Naive B cell (primary cell): Measurements from ENCODE around the gene FBN2. TPM values are rescaled to one million over a fixed set of nuclear protein-coding genes. Genes with fewer than 3 reads are reported as not detected.

Experiments used
- ATAC-seq, 2 donors: fragments of 150-1000 bp; cut with Tn5 transposase; 2 replicates each; pipeline ENCODE4 v1.10.0; 2021; ENCODE audit warnings: low read depth in 2 of 2, mild to moderate bottlenecking in 2 of 2, moderate library complexity in 2 of 2
- DNase-seq: peaks from one replicate; pipeline ENCODE4 v3.0.0; 2022
- H3K27ac Mint-ChIP-seq, 6 donors: one replicate each; pipeline ENCODE4 v1.8.0; 2020 to 2022; ENCODE audit warnings: mild to moderate bottlenecking in 6 of 6, mixed read lengths in 6 of 6, moderate library complexity in 5 of 6, inconsistent platforms in 2 of 6
- H3K27me3 Mint-ChIP-seq, 3 donors: one replicate each; pipeline ENCODE4 v1.8.0; 2021 to 2022; ENCODE audit warnings: mixed read lengths in 3 of 3, mild to moderate bottlenecking in 1 of 3
- H3K36me3 Mint-ChIP-seq, 2 donors: one replicate each; pipeline ENCODE4 v1.8.0; 2020 to 2022; ENCODE audit warnings: mixed read lengths in 2 of 2, inconsistent platforms in 1 of 2, mild to moderate bottlenecking in 1 of 2
- H3K4me1 Mint-ChIP-seq, 3 donors: one replicate each; pipeline ENCODE4 v1.8.0; 2020 to 2022; ENCODE audit warnings: mixed read lengths in 3 of 3, inconsistent platforms in 1 of 3, mild to moderate bottlenecking in 1 of 3, moderate library complexity in 1 of 3
- H3K4me3 Mint-ChIP-seq, 8 donors: one replicate each; pipeline ENCODE4 v1.8.0; 2020 to 2022; ENCODE audit warnings: mild to moderate bottlenecking in 8 of 8, mixed read lengths in 8 of 8, moderate library complexity in 8 of 8, inconsistent platforms in 2 of 8
- H3K9me3 Mint-ChIP-seq, 7 donors: one replicate each; pipeline ENCODE4 v1.8.0; 2020 to 2022; ENCODE audit warnings: mixed read lengths in 7 of 7, mild to moderate bottlenecking in 5 of 7, inconsistent platforms in 2 of 7, moderate library complexity in 1 of 7
- polyA plus RNA-seq, 6 donors: library from polyadenylated mRNA; unstranded; fragments of 300-500 nt; fragmentation: Illumina TruSeq; gene quantifications; one replicate each; pipeline ENCODE4 v1.2.3, GENCODE V29; 2021; ENCODE audit warnings: low read depth in 6 of 6

The FBN2 gene
- polyA plus RNA-seq, 6 donors from 2014 or later = 0.13 TPM; not detected in 5

DNA sequence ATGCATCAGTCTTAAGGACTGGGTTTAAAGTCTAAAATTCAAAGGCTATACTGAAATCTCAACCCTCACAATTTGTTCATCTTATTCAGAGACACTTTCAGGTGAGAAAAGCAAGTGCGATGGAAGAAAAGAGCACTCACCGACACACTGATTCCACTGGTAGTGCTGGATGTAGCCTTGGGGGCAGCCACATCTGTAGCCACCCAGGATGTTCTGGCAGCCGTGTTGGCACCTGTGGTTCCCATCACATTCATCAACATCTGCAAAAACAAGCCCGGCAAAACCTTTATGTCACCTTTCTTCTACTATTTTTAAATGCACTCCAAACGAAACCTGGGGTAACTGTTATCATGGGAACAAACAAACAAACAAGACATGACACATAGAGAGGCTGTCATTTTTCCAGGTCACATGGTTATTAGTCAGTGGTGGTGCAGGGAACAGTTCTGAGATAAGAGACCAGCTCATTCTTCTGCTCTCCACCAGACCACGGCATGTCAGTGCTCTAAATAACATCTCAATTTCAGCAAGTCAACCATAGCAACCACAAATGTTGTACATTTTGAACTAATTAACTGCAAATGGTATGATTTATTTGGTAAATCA lies 266.1 kb downstream of the FBN2 start:
- H3K4me3 Mint-ChIP-seq = no peak overlapping the region
- no peak overlapping the region for H3K27ac Mint-ChIP-seq
- H3K9me3 Mint-ChIP-seq = peaks cover 0 to 3% (median 1%) of the 10 kb centered on the region in 7 donors
- H3K36me3 Mint-ChIP-seq = no peaks in the 10 kb centered on the region
- no peaks in the 10 kb centered on the region for H3K4me1 Mint-ChIP-seq
- DNase-seq (no peak), ATAC-seq (no peak)
- H3K27me3 Mint-ChIP-seq = peaks cover 0 to 14% (median 10%) of the 10 kb centered on the region in 3 donors

DNA sequence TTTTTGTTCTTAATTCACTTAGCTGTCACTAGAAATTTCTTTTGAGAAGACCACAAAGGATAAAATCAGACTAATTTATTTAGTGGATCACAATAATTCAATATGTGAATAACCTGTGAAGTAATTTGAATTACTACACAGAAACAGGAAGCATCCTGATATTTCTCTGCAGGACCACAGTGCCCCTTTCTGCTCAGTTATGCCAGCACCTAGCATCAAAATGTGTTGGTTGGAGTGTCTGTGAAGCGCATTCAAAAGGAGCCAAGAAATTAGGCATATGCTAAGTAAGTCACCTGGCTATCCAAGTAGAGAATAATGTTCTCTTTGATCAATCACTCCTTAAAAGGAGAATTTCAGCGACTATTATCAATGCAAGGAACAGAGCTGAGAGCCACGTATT lies 267.0 kb downstream of the FBN2 start:
- Mint-ChIP-seq H3K4me3 (no peak overlapping the region), H3K27me3 (peaks cover 0 to 9% (median 6%) of the 10 kb centered on the region in 3 donors), H3K27ac (no peak overlapping the region), H3K4me1 (no peaks in the 10 kb centered on the region), H3K9me3 (peaks cover 0 to 4% (median 0%) of the 10 kb centered on the region in 7 donors), H3K36me3 (no peaks in the 10 kb centered on the region)
- DNase-seq = no peak
- no peak for ATAC-seq

DNA sequence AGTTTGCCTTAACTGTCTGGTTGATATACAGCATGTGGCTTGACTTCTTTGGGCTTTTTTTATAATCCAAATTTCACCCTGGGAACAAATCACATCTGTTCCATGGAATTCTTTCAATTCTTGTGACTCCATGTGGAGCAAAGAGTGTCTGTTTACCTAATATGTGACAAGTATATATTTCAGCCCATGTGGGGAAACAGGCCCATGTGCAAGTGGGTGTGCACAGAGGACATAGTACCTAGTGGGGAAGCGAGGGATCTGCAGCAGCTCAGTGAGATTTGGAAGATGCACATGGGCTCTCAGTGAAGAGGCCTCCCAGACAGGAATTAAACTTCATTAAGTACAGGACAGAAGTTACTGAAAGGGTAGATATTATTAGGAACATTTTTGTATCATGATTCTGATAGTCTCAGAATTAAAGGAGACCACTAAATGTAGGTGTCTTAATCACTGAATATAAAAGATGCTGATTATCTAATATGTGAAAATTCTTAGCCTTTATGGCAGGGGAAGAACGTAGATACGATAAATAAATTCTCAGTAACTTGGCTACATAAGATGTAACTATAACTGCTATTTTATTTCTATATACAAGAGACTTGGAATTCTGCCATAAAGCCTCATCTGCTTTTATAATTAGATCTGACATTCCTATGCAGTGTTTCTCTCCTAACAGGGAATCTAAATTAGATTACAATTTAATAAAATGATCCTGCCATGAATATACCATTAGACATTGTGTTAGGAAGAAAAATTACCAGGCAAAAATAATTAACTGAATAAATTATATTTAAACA lies 273.3 kb downstream of the FBN2 start:
- Mint-ChIP-seq H3K27me3 (peaks cover 0 to 9% (median 6%) of the 10 kb centered on the region in 3 donors), H3K27ac (no peak overlapping the region), H3K4me3 (no peak overlapping the region), H3K36me3 (no peaks in the 10 kb centered on the region), H3K4me1 (no peaks in the 10 kb centered on the region), H3K9me3 (peaks cover 0 to 4% (median 1%) of the 10 kb centered on the region in 7 donors)
- ATAC-seq (no peak), DNase-seq (no peak)

DNA sequence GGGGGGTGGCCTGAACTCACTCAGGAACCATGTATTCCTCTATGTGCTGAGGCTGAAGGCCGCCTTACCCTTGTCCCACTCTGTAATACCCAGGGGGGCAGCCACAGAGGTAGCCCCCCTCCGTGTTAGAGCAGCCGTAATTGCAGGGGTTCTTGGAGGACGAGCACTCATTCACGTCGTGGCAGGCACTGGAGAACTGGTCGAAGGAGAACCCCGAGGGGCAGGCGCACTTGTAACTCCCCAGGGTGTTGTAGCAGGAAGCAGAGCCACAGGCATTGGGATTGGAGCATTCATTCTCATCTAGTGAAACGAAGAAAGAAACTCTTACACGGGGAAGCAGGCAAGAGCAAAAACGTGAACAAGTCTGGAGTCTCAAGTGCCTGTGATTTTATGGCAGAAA lies 274.7 kb downstream of the FBN2 start:
- Mint-ChIP-seq H3K36me3 (no peaks in the 10 kb centered on the region), H3K27ac (peak overlapping the region in 1 of 6 donors; percentile 28), H3K4me1 (no peaks in the 10 kb centered on the region), H3K4me3 (no peak overlapping the region), H3K9me3 (peaks cover 0 to 4% (median 1%) of the 10 kb centered on the region in 7 donors), H3K27me3 (peaks cover 0 to 11% (median 4%) of the 10 kb centered on the region in 3 donors)
- no peak for ATAC-seq
- DNase-seq = no peak

DNA sequence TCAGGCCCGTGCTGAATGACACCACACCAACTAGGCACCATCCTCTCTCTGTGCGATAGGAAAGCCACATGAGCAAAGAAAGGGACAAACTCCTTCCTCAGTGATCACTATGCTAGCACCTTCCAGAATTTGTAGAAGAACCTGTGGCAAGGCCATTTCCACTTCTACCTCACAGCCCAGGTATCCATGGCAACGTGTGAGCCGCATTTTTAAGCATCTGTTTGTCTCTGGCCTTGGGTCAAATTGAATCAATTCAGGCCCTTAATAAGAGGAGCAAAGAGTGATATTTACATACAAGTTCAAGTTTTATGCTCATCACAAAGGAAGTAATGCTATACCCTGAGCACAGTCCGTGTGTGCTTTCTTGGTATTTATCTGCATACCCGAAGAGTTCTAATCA lies 275.1 kb downstream of the FBN2 start:
- Mint-ChIP-seq H3K27ac (no peak overlapping the region), H3K27me3 (peaks cover 0 to 8% (median 4%) of the 10 kb centered on the region in 3 donors), H3K4me1 (no peaks in the 10 kb centered on the region), H3K36me3 (no peaks in the 10 kb centered on the region), H3K4me3 (no peak overlapping the region), H3K9me3 (peaks cover 0 to 4% (median 1%) of the 10 kb centered on the region in 7 donors)
- DNase-seq = no peak
- ATAC-seq = no peak

DNA sequence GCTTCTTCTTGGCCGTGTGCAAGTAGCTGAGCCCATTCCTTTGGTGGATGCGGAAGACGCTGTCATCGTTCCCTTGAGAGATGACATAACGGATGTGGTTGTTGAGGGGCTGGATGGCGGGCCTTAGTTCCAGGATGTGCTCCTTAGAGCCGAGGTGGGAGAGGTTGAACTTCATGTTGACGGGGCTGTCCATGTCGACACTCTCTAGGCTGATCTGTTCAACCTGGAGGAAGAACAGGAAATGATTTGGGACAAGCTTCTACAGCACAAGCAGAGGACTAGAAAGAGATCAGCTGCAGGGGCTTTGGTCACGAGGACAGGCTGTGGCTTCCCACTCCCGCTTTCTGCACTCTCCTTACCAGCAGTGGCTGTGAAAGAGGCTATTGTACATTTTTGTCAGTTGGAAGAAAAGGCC lies 278.4 kb downstream of the FBN2 start:
- peaks cover 0 to 6% (median 0%) of the 10 kb centered on the region in 7 donors for H3K9me3 Mint-ChIP-seq
- H3K4me3 Mint-ChIP-seq = no peak overlapping the region
- peaks cover 0 to 4% (median 0%) of the 10 kb centered on the region in 3 donors for H3K27me3 Mint-ChIP-seq
- ATAC-seq = no peak
- no peaks in the 10 kb centered on the region for H3K4me1 Mint-ChIP-seq
- H3K36me3 Mint-ChIP-seq = no peaks in the 10 kb centered on the region
- no peak for DNase-seq
- H3K27ac Mint-ChIP-seq = no peak overlapping the region

DNA sequence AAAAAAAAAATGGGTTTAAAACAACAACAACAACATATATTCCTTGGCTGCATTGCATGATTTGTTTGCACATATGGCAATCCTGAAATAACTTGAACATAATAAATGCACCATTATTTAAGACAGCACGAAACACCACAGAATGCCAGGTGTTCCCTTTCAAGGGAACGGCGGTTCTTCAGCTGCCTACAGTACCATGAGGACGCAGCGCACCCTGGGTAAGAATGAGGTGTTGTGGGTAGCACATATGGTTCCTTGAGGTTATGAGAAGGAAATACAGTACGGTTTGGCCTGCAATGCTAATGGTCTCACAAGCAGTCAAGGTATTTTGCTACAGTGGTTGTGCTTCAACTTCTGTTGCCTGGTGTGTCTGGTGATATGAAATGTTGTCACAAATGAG lies 279.7 kb downstream of the FBN2 start:
- DNase-seq = no peak
- Mint-ChIP-seq H3K4me1 (no peaks in the 10 kb centered on the region), H3K27me3 (peaks cover 0 to 4% (median 0%) of the 10 kb centered on the region in 3 donors), H3K4me3 (no peak overlapping the region), H3K36me3 (no peaks in the 10 kb centered on the region), H3K27ac (no peak overlapping the region), H3K9me3 (peaks cover 0 to 14% (median 1%) of the 10 kb centered on the region in 7 donors)
- no peak for ATAC-seq

DNA sequence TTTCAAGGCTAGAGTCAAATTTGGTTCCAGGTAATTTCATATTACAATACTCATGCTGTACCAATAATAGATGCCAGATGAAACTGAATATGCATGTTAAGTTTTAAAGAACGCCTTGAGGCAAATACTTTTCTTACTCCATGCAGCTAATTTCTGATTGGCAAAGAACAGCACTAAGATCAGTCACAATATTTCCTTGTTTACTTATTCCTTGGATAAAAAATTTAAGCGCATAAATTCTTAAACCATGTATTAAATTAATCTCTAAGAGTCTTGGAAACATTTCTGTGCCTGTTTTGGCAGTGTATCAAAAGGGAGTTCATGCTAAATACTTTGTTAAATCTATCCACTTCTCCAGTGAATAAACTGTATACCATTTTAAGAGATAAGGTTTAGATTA lies 281.0 kb downstream of the FBN2 start:
- H3K36me3 Mint-ChIP-seq = no peaks in the 10 kb centered on the region
- H3K9me3 Mint-ChIP-seq = peaks cover 0 to 14% (median 0%) of the 10 kb centered on the region in 7 donors
- no peak overlapping the region for H3K4me3 Mint-ChIP-seq
- peaks cover 0 to 4% (median 0%) of the 10 kb centered on the region in 3 donors for H3K27me3 Mint-ChIP-seq
- no peak overlapping the region for H3K27ac Mint-ChIP-seq
- DNase-seq = no peak
- no peaks in the 10 kb centered on the region for H3K4me1 Mint-ChIP-seq
- no peak for ATAC-seq

DNA sequence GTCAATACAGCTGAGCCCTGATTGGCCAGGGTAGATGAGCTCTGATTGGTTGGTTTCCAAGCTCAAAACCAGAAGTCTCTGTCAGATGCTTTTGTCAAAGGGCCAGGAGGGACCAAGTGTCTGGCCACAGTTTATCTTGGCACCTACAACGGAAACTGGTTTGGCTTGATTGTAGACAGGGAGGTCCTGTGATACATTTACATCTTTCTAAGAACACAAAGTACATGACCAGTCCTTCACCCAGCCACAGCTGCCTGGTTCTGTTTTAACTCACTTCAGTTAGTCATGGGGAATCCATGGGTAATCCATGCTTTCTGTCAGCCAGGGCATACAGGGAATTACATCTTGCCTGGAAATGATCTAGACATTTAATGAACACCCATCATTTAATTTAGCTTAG lies 283.3 kb downstream of the FBN2 start:
- Mint-ChIP-seq H3K27ac (no peak overlapping the region), H3K27me3 (peaks cover 0 to 4% (median 0%) of the 10 kb centered on the region in 3 donors), H3K36me3 (no peaks in the 10 kb centered on the region), H3K4me1 (no peaks in the 10 kb centered on the region), H3K9me3 (peaks cover 0 to 14% (median 4%) of the 10 kb centered on the region in 7 donors), H3K4me3 (no peak overlapping the region)
- ATAC-seq (no peak), DNase-seq (no peak)

DNA sequence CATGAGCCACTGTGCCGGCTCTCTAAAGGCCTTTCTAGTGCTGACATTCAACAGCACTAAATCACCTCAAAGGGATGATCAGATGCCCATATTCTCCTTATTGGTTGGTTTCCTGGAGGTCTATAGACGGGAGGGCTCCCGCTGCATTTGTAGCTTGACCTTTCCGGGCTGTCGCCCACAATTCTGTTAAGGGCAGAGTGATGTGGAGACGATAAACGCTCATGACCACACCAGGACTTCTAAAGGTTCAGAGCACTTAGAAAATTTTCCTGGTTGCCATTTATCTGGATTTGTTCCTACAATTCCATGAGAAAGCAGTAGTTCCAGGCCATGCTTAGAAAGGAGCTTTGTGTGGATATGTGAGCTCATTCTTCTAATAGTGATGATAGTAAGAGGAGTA lies 284.2 kb downstream of the FBN2 start:
- no peak for DNase-seq
- Mint-ChIP-seq H3K36me3 (no peaks in the 10 kb centered on the region), H3K9me3 (peaks cover 0 to 14% (median 4%) of the 10 kb centered on the region in 7 donors), H3K27ac (no peak overlapping the region), H3K4me1 (no peaks in the 10 kb centered on the region), H3K4me3 (no peak overlapping the region), H3K27me3 (no peaks in the 10 kb centered on the region)
- ATAC-seq = no peak

DNA sequence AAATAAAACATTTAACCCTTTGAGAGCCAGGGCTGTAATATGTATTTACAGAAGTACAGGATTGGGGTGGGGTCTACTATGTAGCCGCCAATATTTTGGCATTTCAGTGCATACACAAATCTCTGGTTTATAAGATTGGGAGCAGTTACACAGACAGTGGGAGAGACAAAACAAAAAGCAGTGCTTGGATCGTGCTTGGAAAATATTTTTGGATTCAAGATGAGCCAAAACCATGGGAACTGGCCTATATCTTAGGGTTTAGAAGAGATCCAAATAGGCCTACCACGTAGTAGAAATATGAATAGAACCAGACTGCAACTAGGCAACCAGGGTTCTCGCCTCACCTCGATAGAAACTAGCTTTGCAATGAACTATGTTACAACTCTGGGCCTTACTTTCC lies 284.9 kb downstream of the FBN2 start:
- Mint-ChIP-seq H3K4me3 (no peak overlapping the region), H3K36me3 (no peaks in the 10 kb centered on the region), H3K4me1 (no peaks in the 10 kb centered on the region), H3K9me3 (peaks cover 0 to 14% (median 4%) of the 10 kb centered on the region in 7 donors), H3K27ac (no peak overlapping the region), H3K27me3 (no peaks in the 10 kb centered on the region)
- ATAC-seq = no peak
- no peak for DNase-seq

DNA sequence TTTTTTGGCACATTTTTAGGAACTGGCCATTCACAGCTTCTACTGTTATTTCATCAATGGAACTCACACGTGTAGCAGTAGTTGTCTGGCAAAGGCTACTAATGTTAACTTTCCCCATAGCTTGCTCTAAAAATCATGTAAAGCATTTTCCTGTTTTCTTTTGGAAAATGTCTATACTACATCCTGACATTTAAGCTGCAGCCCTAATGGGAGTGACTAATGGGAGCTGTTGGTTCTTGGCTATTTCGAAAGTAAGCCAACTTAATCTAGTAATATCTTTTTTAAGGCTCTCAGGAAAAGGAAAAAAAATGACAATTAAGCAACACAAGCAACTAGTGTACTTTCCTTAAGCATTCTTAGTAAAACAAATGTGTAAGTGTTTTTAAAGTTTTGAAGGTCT lies 285.3 kb downstream of the FBN2 start:
- no peak for DNase-seq
- H3K4me3 Mint-ChIP-seq = no peak overlapping the region
- H3K27me3 Mint-ChIP-seq = no peaks in the 10 kb centered on the region
- no peaks in the 10 kb centered on the region for H3K4me1 Mint-ChIP-seq
- peaks cover 0 to 14% (median 4%) of the 10 kb centered on the region in 7 donors for H3K9me3 Mint-ChIP-seq
- no peaks in the 10 kb centered on the region for H3K36me3 Mint-ChIP-seq
- ATAC-seq = no peak
- no peak overlapping the region for H3K27ac Mint-ChIP-seq

DNA sequence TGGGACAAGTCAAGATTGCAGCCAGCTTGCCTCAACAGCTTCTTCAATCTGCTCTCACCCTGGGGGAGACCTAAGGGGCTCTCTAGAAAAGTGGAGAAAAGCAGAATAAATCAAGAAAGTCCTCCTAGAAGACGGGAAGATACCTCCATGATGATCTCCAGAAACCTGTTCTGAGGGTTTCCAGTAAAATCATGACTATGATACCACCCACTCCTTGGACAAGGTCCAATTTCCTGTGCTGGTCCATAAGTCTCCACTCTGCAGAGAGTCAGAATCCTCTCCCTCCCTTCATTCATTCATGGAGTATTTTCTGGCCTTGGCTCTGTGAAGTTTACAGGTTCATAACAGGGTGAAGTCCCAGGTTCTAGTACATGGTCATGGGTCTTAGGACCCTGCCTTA lies 285.8 kb downstream of the FBN2 start:
- H3K36me3 Mint-ChIP-seq = no peaks in the 10 kb centered on the region
- no peaks in the 10 kb centered on the region for H3K27me3 Mint-ChIP-seq
- peaks cover 0 to 14% (median 4%) of the 10 kb centered on the region in 7 donors for H3K9me3 Mint-ChIP-seq
- H3K4me1 Mint-ChIP-seq = no peaks in the 10 kb centered on the region
- H3K4me3 Mint-ChIP-seq = no peak overlapping the region
- H3K27ac Mint-ChIP-seq = no peak overlapping the region
- ATAC-seq (no peak), DNase-seq (no peak)

DNA sequence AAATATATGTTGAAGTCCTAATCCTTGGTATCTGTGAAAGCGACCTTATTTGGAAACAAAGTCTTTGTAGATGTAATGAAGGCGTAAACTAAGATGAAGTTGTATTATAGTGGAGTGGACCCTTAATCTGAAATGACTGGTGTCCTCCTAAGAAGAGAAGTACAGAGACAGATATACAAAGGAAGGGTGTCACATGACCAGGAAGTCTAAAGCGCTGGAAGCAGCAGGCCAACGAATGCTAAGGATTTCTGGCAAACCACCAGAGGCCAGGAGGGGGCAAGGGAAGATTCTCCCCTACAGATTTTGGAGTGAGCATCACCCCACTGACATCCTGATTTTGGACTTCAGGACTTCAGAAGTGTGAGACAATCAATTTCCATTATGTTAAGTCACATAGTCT lies 292.1 kb downstream of the FBN2 start:
- H3K27me3 Mint-ChIP-seq = peaks cover 0 to 4% (median 0%) of the 10 kb centered on the region in 3 donors
- no peak overlapping the region for H3K27ac Mint-ChIP-seq
- H3K4me1 Mint-ChIP-seq = no peaks in the 10 kb centered on the region
- no peaks in the 10 kb centered on the region for H3K36me3 Mint-ChIP-seq
- H3K9me3 Mint-ChIP-seq = peaks cover 0 to 9% (median 2%) of the 10 kb centered on the region in 7 donors
- no peak for ATAC-seq
- H3K4me3 Mint-ChIP-seq = no peak overlapping the region
- DNase-seq = no peak
